ENCODE results near the gene KISS1. TPM values are rescaled to one million over a fixed set of nuclear protein-coding genes. Genes with fewer than 3 reads are reported as not detected.

The KISS1 gene
- total RNA-seq, 1 experiment from 2014 or later = not detected

DNA sequence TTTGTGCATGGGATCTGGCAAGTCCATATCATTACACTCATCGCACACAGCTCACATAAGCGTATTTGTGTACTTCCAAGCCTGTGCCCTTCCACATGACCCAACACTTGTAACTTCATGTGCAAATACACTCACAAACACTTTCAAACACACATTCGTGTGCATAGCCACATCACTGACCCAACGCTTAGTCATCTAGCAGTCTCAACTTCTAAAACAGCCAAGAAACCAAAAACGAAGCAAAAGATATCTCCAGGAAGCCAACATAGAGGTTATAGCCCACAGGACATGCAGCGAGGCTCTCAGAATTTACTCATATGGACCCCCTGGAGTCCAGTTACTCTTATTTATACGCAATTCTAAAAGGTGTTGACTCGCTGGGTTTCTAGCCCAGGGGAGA, 28.4 kb upstream of the KISS1 start:
- DNase-seq = no peak
- H3K36me3 ChIP-seq (replicated peaks; ENCODE audit: control insufficient read depth, insufficient read depth, low read length) = no peaks in the 10 kb centered on the region

DNA sequence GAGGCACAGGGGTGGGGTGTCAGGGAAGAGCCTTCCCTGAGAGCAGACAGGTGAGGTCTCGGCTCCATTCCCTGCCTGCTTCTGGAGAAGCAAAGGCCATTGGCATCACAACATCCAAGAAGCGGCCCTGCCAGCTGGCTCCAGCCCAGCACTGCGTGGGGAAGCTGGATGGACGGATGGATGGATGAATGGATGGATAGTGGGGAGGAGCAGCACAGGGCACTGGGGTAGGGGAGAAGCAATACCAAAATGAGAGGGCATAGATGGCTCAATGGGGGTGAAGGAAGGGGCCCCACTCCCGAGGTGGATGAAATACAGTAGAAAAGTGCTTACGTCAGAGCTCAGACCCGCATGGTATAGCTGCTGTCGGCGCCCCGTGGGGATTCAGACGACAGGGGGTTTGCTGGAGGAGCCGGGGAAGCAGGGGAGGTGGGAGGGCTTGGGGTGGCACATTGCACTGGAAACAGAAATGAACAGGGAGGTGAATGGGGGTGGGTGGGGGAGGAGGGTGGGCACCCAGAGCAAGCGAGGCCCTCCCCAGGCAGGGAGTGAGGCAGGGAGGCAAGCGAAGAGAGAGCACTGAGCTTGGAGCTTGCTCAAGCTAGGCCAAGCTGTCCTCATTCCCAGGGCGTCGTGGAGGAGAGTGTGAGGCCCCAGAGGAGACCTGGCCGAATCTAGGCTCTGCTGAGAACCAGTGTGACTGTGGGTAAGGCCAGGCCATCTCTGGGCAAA, 27.0 kb upstream of the KISS1 start:
- DNase-seq = no peak
- H3K36me3 ChIP-seq (replicated peaks; ENCODE audit: control insufficient read depth, insufficient read depth, low read length) = no peaks in the 10 kb centered on the region
- peaks cover 2% of the 10 kb centered on the region; the same call in 1 of the 2 replicates for H3K27me3 ChIP-seq (ENCODE audit: control insufficient read depth, insufficient read depth, low read length)
- no peak overlapping the region for H3K4me3 ChIP-seq (ENCODE audit: insufficient read depth, low read depth, low read length)

More for the DNA sequence above, 28.4 kb upstream of the KISS1 start:
- Histone ChIP-seq H3K4me3 (ENCODE audit: insufficient read depth, low read depth, low read length) (no peak overlapping the region), H3K27me3 (ENCODE audit: control insufficient read depth, insufficient read depth, low read length) (peaks cover 2% of the 10 kb centered on the region; the same call in 1 of the 2 replicates)

DNA sequence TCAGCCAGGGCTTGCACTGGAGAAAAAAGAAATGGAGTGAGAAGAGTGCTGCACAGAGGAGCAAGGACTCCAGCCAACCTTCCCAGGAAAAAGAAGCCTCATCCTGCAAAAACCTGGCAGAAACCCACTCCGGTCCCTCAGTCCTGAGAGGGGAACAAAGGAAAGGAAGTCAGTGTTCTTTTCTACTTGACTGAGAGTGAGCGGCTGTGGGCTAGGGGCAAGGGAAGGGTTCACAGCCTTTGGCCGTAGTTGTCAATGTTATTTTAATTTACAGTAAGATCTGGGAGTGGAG, 26.4 kb upstream of the KISS1 start:
- Histone ChIP-seq H3K4me3 (ENCODE audit: insufficient read depth, low read depth, low read length) (no peak overlapping the region), H3K27me3 (ENCODE audit: control insufficient read depth, insufficient read depth, low read length) (peaks cover 2% of the 10 kb centered on the region; the same call in 1 of the 2 replicates), H3K36me3 (replicated peaks; ENCODE audit: control insufficient read depth, insufficient read depth, low read length) (no peaks in the 10 kb centered on the region)
- no peak for DNase-seq

DNA sequence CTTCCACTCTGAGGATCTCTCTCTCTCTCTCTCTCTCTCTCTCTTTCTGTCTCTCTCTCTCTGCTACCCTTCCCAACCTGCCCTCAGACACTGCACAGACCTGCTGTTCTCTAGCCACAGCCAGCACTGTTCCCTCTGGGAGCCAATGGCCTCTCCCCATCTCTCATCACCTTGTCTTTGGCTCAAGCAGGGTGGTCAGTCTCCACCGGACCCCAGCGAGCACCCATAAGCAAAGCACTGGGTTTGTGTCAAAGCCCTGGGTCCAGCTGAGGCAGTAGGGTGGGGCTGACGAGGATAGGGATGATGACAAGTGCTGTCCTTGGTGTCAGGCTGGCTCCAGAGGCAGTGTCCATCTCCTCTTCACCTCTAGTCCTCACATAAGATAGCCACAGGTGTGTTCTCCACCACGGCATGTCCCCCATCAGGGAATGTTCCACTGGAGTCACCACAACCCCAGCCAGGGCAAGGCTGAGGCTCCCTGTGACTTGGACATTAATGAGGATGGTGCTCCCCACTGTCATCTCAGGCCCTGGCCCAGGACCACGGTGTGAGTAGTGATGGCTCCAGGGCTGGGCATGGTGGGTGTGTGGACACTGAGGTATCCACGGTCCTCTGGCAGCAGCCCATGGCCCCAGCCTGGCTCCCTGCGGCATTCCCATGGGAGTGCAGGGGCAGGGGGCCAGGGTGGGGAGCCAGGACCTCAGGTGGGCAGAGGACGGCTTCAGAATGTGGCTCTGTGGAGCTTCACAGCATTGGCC, 25.9 kb upstream of the KISS1 start:
- Histone ChIP-seq H3K27me3 (ENCODE audit: control insufficient read depth, insufficient read depth, low read length) (peaks cover 2% of the 10 kb centered on the region; the same call in 1 of the 2 replicates), H3K4me3 (ENCODE audit: insufficient read depth, low read depth, low read length) (no peak overlapping the region)
- no peak for DNase-seq

GRCh38 chr1:204221271-204221670, 25.0 kb upstream of the KISS1 start:
- Histone ChIP-seq H3K4me3 (ENCODE audit: insufficient read depth, low read depth, low read length) (no peak overlapping the region), H3K36me3 (replicated peaks; ENCODE audit: control insufficient read depth, insufficient read depth, low read length) (no peaks in the 10 kb centered on the region), H3K27me3 (ENCODE audit: control insufficient read depth, insufficient read depth, low read length) (peaks cover 2% of the 10 kb centered on the region; the same call in 1 of the 2 replicates)
- DNase-seq = no peak

More for the DNA sequence above, 25.9 kb upstream of the KISS1 start:
- H3K36me3 ChIP-seq (replicated peaks; ENCODE audit: control insufficient read depth, insufficient read depth, low read length) = no peaks in the 10 kb centered on the region

DNA sequence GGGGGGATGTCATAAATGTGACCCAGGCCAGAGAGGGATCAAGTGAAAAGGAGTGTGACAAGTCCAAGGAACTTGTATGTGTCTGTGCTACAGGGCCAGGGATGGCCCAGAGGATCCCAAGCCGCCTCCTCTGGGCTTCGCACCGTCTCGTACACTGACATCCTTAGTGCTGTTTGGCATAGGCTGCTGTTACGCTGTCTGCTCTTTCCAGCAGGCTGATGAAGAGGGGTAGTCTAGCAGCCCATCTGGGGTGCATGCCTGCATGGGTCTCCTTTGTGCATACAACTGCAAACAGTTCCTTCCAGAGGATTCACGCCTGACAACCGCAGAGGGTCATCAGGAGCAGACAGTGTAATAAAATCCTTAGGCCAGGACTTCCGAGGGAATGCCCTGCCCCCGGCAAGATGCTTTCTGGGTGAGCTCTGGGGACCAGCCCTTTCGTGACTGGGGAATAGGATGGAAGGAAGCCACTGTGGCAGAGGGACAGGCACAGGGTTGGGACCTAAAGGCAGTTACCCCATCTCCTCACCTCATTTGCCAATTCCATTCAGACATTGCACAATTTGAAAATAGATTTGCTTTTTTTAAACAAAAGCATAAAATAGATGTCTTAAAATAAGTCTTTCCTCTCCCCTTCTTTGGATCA, 23.8 kb upstream of the KISS1 start:
- peaks cover 2% of the 10 kb centered on the region; the same call in 1 of the 2 replicates for H3K27me3 ChIP-seq (ENCODE audit: control insufficient read depth, insufficient read depth, low read length)
- DNase-seq = no peak
- H3K36me3 ChIP-seq (replicated peaks; ENCODE audit: control insufficient read depth, insufficient read depth, low read length) = no peaks in the 10 kb centered on the region
- no peak overlapping the region for H3K4me3 ChIP-seq (ENCODE audit: insufficient read depth, low read depth, low read length)

DNA sequence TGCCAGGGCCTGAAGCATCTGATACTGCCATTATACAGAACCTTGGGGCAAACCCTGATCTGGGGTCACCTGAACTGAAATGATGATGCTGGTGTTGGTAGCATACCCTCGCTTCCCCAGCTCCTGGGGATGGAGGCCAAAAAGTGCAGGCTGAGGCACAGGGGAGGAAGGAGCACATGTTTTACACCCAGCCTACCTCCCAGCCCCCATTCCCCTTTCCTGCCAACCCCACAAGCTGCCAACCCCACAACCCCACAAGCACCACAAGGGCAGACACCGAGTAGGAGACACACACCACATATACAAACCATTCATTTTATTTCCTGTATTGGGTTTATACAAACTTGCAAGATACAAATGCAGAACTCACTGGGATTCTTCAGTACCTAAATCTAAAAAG, 22.3 kb upstream of the KISS1 start:
- H3K36me3 ChIP-seq (replicated peaks; ENCODE audit: control insufficient read depth, insufficient read depth, low read length) = no peaks in the 10 kb centered on the region
- no peak overlapping the region for H3K4me3 ChIP-seq (ENCODE audit: insufficient read depth, low read depth, low read length)
- H3K27me3 ChIP-seq (ENCODE audit: control insufficient read depth, insufficient read depth, low read length) = peaks cover 4% of the 10 kb centered on the region; the same call in 1 of the 2 replicates
- DNase-seq = no peak

GRCh38 chr1:204217648-204218000, 21.3 kb upstream of the KISS1 start:
- DNase-seq = no peak
- Histone ChIP-seq H3K36me3 (replicated peaks; ENCODE audit: control insufficient read depth, insufficient read depth, low read length) (no peaks in the 10 kb centered on the region), H3K4me3 (ENCODE audit: insufficient read depth, low read depth, low read length) (no peak overlapping the region)

GRCh38 chr1:204216880-204217647, 20.8 kb upstream of the KISS1 start:
- peaks cover 6% of the 10 kb centered on the region; the same call in 1 of the 2 replicates for H3K27me3 ChIP-seq (ENCODE audit: control insufficient read depth, insufficient read depth, low read length)

More at GRCh38 chr1:204217648-204218000, 21.3 kb upstream of the KISS1 start:
- peaks cover 6% of the 10 kb centered on the region; the same call in 1 of the 2 replicates for H3K27me3 ChIP-seq (ENCODE audit: control insufficient read depth, insufficient read depth, low read length)

GRCh38 chr1:204216236-204216635, 19.9 kb upstream of the KISS1 start:
- Histone ChIP-seq H3K36me3 (replicated peaks; ENCODE audit: control insufficient read depth, insufficient read depth, low read length) (no peaks in the 10 kb centered on the region), H3K4me3 (ENCODE audit: insufficient read depth, low read depth, low read length) (no peak overlapping the region), H3K27me3 (ENCODE audit: control insufficient read depth, insufficient read depth, low read length) (peaks cover 5% of the 10 kb centered on the region; the same call in 1 of the 2 replicates)
- no peak for DNase-seq

More at GRCh38 chr1:204216880-204217647, 20.8 kb upstream of the KISS1 start:
- Histone ChIP-seq H3K4me3 (ENCODE audit: insufficient read depth, low read depth, low read length) (no peak overlapping the region), H3K36me3 (replicated peaks; ENCODE audit: control insufficient read depth, insufficient read depth, low read length) (no peaks in the 10 kb centered on the region)
- DNase-seq = no peak

DNA sequence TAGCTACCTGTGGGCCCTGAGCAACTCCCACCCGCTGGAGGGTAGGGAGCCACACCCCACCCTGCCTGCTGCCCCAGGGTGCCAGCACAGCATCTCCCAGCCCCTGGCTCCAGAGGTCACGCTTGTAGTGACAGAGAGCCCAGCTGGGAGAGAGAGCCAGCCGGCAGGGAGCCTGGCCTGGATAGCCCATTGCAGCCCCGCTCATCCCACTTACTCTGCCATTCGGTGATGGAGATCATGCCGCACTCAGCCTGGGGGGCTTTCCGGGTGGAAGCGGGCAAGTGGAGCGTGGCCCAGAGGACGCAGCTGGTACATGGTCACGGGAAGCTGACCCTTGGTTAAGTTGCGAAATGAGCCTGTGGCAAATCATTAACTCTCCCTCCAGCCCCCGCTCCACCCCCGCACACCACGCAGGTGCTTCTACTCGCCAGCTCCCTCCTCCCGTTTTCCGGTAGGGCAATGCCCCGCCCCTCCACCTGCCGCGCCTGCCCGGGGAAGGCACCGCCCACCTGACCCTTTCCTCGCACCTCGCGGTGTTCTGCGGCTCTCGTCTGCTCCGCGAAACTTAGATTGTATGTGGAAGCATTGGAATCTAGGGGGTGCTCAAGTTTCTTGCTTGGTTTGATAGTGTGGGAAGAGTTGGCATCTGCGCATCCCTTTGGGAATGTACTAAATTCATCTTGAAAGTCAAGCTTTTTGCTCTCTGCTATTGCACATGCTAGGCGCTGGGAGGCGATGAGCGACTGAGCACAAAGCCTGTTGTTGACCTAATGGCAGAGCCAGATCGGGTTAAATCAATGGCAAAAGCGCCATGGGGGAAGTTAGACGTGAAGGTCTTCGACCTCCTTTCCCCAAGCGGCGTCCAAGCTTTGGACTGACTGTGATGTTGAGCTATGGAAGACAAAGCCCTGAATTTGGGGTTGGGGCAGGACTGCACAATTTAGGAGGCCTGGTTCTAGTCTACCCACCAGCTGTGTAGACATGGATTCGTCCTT, 17.7 kb upstream of the KISS1 start, which contains the start of gene GOLT1A:
GOLT1A (minus strand) TSS at position 321 of the 995 bp plus-strand sequence; CDS start at position 239, 82 bp downstream.
- Histone ChIP-seq H3K27me3 (ENCODE audit: control insufficient read depth, insufficient read depth, low read length) (peaks cover 5% of the 10 kb centered on the region; the same call in 1 of the 2 replicates), H3K4me3 (ENCODE audit: insufficient read depth, low read depth, low read length) (peak within 1 kb of the TSS; percentile 57), H3K36me3 (replicated peaks; ENCODE audit: control insufficient read depth, insufficient read depth, low read length) (no peaks in the 10 kb centered on the region)
- peak; percentile 95 for DNase-seq

DNA sequence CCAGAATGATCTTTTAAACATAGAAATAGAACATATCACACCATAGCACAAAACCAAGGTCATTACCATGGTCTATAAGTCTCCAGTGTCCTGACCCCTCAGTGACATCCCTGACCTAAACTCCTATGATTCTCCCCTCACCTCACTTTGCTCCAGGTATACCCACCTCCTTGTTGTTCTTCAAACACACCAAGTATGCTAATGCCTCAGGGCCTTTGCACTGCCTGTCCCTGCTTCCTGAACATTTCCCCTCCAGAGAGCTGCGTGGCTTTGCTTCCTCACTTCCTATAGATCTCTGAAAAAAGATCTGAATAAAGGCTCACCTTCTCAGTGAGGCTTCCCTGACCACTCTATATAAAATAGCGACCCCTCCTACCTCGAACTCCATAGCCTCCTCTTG, 16.4 kb upstream of the KISS1 start:
- Histone ChIP-seq H3K36me3 (replicated peaks; ENCODE audit: control insufficient read depth, insufficient read depth, low read length) (no peaks in the 10 kb centered on the region), H3K4me3 (ENCODE audit: insufficient read depth, low read depth, low read length) (no peak overlapping the region), H3K27me3 (ENCODE audit: control insufficient read depth, insufficient read depth, low read length) (peaks cover 5% of the 10 kb centered on the region; the same call in 1 of the 2 replicates)
- no peak for DNase-seq

- no peaks in the 10 kb centered on the region for H3K36me3 ChIP-seq (replicated peaks; ENCODE audit: control insufficient read depth, insufficient read depth, low read length)
- DNase-seq = no peak
- H3K4me3 ChIP-seq (ENCODE audit: insufficient read depth, low read depth, low read length) = no peak overlapping the region
- peaks cover 6% of the 10 kb centered on the region; the same call in 1 of the 2 replicates for H3K27me3 ChIP-seq (ENCODE audit: control insufficient read depth, insufficient read depth, low read length)
These were observed 14.8 kb upstream of the KISS1 start for GRCh38 chr1:204211046-204211445.

Data from H7 (cell line).